H1 (cell line): Measurements from ENCODE around the gene DEXI. TPM values are rescaled to one million over a fixed set of nuclear protein-coding genes. Genes with fewer than 3 reads are reported as not detected.

Experiments used
- CTCF ChIA-PET: fragments of 300-600 bp; sonication (Branson Sonifier 250); formaldehyde crosslinking; loops from one replicate; lab custom pipeline; 2021; ENCODE audit not compliant: partially characterized antibody; lab: Charles Lee
- POLR2A ChIA-PET: fragments of 300-600 bp; sonication (Branson Sonifier 250); formaldehyde crosslinking; loops from one replicate; lab custom pipeline; 2021; ENCODE audit warnings: inconsistent platforms; ENCODE audit not compliant: partially characterized antibody; lab: Charles Lee
- DNase-seq, 2 experiments: peaks; one replicate each; pipeline versions ENCODE4 v3.0.0 to v3.0.0-alpha.2; 2010 to 2022; ENCODE audit warnings: low spot score in 2 of 2, low read depth in 1 of 2, mixed read lengths in 1 of 2
- FAIRE-seq: peaks from 2 replicates; lab custom pipeline; 2011; peaks lifted over from hg19 to GRCh38; lab: Jason Lieb, UNC
- H2AFZ ChIP-seq: 2 replicates; pipeline ENCODE4 v1.8.1; 2012; ENCODE audit warnings: low read length, inconsistent platforms
- H2AK5ac ChIP-seq: 2 replicates; pipeline ENCODE4 v1.6.1; 2013; ENCODE audit warnings: low read depth, low read length
- H2BK120ac ChIP-seq: replicated peaks from 2 replicates; pipeline ENCODE3; 2013; ENCODE audit warnings: low read depth, low read length, inconsistent platforms
- H2BK12ac ChIP-seq: 2 replicates; pipeline ENCODE4 v1.6.1; 2013; ENCODE audit warnings: low read depth, low read length
- H2BK15ac ChIP-seq: 2 replicates; pipeline ENCODE4 v1.6.1; 2013; ENCODE audit warnings: low read length
- H2BK20ac ChIP-seq: 2 replicates; pipeline ENCODE4 v1.6.1; 2013; ENCODE audit warnings: low read length
- H2BK5ac ChIP-seq: 2 replicates; pipeline ENCODE4 v1.6.1; 2013; ENCODE audit warnings: low read depth, low read length
- H3K14ac ChIP-seq: 2 replicates; pipeline ENCODE4 v1.6.1; 2013; ENCODE audit warnings: inconsistent platforms; ENCODE audit not compliant: insufficient read length
- H3K18ac ChIP-seq: 2 replicates; pipeline ENCODE4 v1.6.1; 2013; ENCODE audit warnings: low read length; ENCODE audit errors: extremely low read depth
- H3K23ac ChIP-seq: 2 replicates; pipeline ENCODE4 v1.6.1; 2013; ENCODE audit warnings: inconsistent platforms; ENCODE audit not compliant: insufficient read length
- H3K23me2 ChIP-seq: 2 replicates; pipeline ENCODE4 v1.6.1; 2013; ENCODE audit warnings: low read depth, low read length
- H3K27ac ChIP-seq: 2 replicates; pipeline ENCODE4 v1.6.1; 2011; ENCODE audit warnings: low read depth, low read length, inconsistent platforms
- H3K27me3 ChIP-seq, 4 experiments: replicated peaks in 1 of 4; 1 replicate in 1 of 4; 2 replicates in 3 of 4; pipeline versions ENCODE4 v1.6.1 to v1.8.1; 2011 to 2013; ENCODE audit warnings: low read length in 3 of 4, mild to moderate bottlenecking in 3 of 4, inconsistent platforms in 2 of 4, mixed read lengths in 2 of 4, moderate library complexity in 1 of 4; ENCODE audit not compliant: control insufficient read depth in 3 of 4, insufficient read depth in 3 of 4; ENCODE audit errors: extremely low read depth in 1 of 4
- H3K36me3 ChIP-seq, 4 experiments: 2 replicates each; pipeline versions ENCODE4 v1.6.1 to v1.8.1; 2011 to 2013; ENCODE audit warnings: mild to moderate bottlenecking in 4 of 4, low read length in 3 of 4, moderate library complexity in 2 of 4, control low read depth in 1 of 4, inconsistent platforms in 1 of 4; ENCODE audit not compliant: insufficient read depth in 4 of 4, control insufficient read depth in 2 of 4
- H3K4ac ChIP-seq: replicated peaks from 2 replicates; pipeline ENCODE3; 2013; ENCODE audit warnings: low read length, low read depth, mixed read lengths, inconsistent platforms; ENCODE audit not compliant: insufficient read length
- H3K4me1 ChIP-seq, 4 experiments: replicated peaks in 1 of 4; 1 replicate in 1 of 4; 2 replicates in 3 of 4; pipeline versions ENCODE4 v1.6.1 to v1.8.1; 2011 to 2013; ENCODE audit warnings: low read length in 3 of 4, inconsistent platforms in 2 of 4, mixed read lengths in 1 of 4; ENCODE audit not compliant: insufficient read depth in 4 of 4, control insufficient read depth in 3 of 4
- H3K4me2 ChIP-seq, 2 experiments: 2 replicates each; pipeline versions ENCODE4 v1.6.1 to v1.8.1; 2011 to 2013; ENCODE audit warnings: low read depth in 2 of 2, low read length in 2 of 2, control low read depth in 1 of 2, inconsistent platforms in 1 of 2, mild to moderate bottlenecking in 1 of 2; ENCODE audit not compliant: insufficient read depth in 1 of 2
- H3K4me3 ChIP-seq, 4 experiments: fragments of 200-600, 300-600 bp in 1 of 4; sonication (generic), shearing (Covaris generic), sonication (Bioruptor Twin) in 1 of 4; 2 replicates each; pipeline versions ENCODE4 v1.5.1 to v1.8.1; 2011 to 2016; ENCODE audit warnings: low read length in 4 of 4, low read depth in 3 of 4, control low read depth in 2 of 4, inconsistent platforms in 2 of 4, mild to moderate bottlenecking in 2 of 4, mixed read lengths in 1 of 4, moderate library complexity in 1 of 4; ENCODE audit not compliant: insufficient read depth in 2 of 4; ENCODE audit errors: extremely low read depth in 1 of 4
- H3K56ac ChIP-seq: replicated peaks from 2 replicates; pipeline ENCODE3; 2013; ENCODE audit warnings: low read depth, mild to moderate bottlenecking, mixed read lengths, low read length, inconsistent platforms; ENCODE audit not compliant: insufficient read length
- H3K79me1 ChIP-seq: 2 replicates; pipeline ENCODE4 v1.6.1; 2013; ENCODE audit warnings: low read depth, low read length, control low read depth
- H3K79me2 ChIP-seq, 2 experiments: 2 replicates each; pipeline versions ENCODE4 v1.6.1 to v1.8.1; 2012 to 2013; ENCODE audit warnings: low read length in 2 of 2, mild to moderate bottlenecking in 2 of 2, inconsistent platforms in 1 of 2; ENCODE audit not compliant: insufficient read depth in 2 of 2, control insufficient read depth in 1 of 2
- H3K9ac ChIP-seq, 4 experiments: replicated peaks in 1 of 4; 1 replicate in 1 of 4; 2 replicates in 3 of 4; pipeline versions ENCODE4 v1.6.1 to v1.8.1; 2011 to 2013; ENCODE audit warnings: low read depth in 3 of 4, low read length in 3 of 4, control low read depth in 2 of 4, mild to moderate bottlenecking in 2 of 4, moderate library complexity in 2 of 4, inconsistent platforms in 1 of 4; ENCODE audit errors: extremely low read depth in 1 of 4
- H3K9me3 ChIP-seq, 2 experiments: 2 replicates each; pipeline versions ENCODE4 v1.6.1 to v1.8.1; 2012 to 2013; ENCODE audit warnings: mild to moderate bottlenecking in 2 of 2, moderate library complexity in 2 of 2, control low read depth in 1 of 2, inconsistent platforms in 1 of 2, low read depth in 1 of 2, low read length in 1 of 2, mixed read lengths in 1 of 2; ENCODE audit not compliant: insufficient read depth in 2 of 2
- H4K20me1 ChIP-seq, 2 experiments: replicated peaks in 1 of 2; 2 replicates each; pipeline versions ENCODE3 to v1.8.1; 2011 to 2013; ENCODE audit warnings: inconsistent platforms in 2 of 2, low read length in 2 of 2, mild to moderate bottlenecking in 1 of 2; ENCODE audit not compliant: insufficient read depth in 2 of 2, control insufficient read depth in 1 of 2
- H4K5ac ChIP-seq: 2 replicates; pipeline ENCODE4 v1.6.1; 2013; ENCODE audit warnings: low read length, low read depth, mixed read lengths, inconsistent platforms; ENCODE audit not compliant: insufficient read length
- H4K8ac ChIP-seq: 2 replicates; pipeline ENCODE4 v1.8.0; 2013; ENCODE audit warnings: mild to moderate bottlenecking, moderate library complexity, low read length, inconsistent platforms; ENCODE audit not compliant: insufficient read depth; ENCODE audit errors: extremely low read depth
- H4K91ac ChIP-seq: replicated peaks from 2 replicates; pipeline ENCODE3; 2013; ENCODE audit warnings: low read length, mixed read lengths, inconsistent platforms; ENCODE audit not compliant: insufficient read length
- BCL11A ChIP-seq, 2 experiments: IDR thresholded peaks; one replicate each; pipeline ENCODE4 v1.6.1; 2011; ENCODE audit warnings: low read depth in 2 of 2, low read length in 2 of 2, mild to moderate bottlenecking in 2 of 2
- CHD2 ChIP-seq: IDR thresholded peaks from 2 replicates; pipeline ENCODE4 v1.6.1; 2012; ENCODE audit warnings: low read length, improper control_type of control experiment
- E2F6 ChIP-seq: IDR thresholded peaks from 2 replicates; pipeline ENCODE4 v1.6.1; 2012; ENCODE audit warnings: inconsistent platforms
- HDAC6 ChIP-seq: IDR thresholded peaks from one replicate; pipeline ENCODE4 v1.7.1; 2012; ENCODE audit warnings: low read depth, mild to moderate bottlenecking, inconsistent platforms, low read length, moderate library complexity
- SRF ChIP-seq: IDR thresholded peaks from 2 replicates; pipeline ENCODE4 v1.6.1; 2011; ENCODE audit warnings: mild to moderate bottlenecking, low read depth, low read length, moderate library complexity
- TBP ChIP-seq: IDR thresholded peaks from 2 replicates; pipeline ENCODE4 v1.6.1; 2011; ENCODE audit warnings: low read depth, low read length, improper control_type of control experiment
- WGBS, 2 experiments: shearing (Covaris generic) in 1 of 2; methylation state at CpG; one replicate each; pipeline versions ENCODE4 v1.1.6 to v1.1.7; 2013 to 2015; ENCODE audit warnings: low lambda C conversion rate in 2 of 2, mixed read lengths in 2 of 2, inconsistent platforms in 1 of 2, low coverage in 1 of 2, missing lambda C conversion rate in 1 of 2; ENCODE audit not compliant: insufficient replicate concordance in 2 of 2, insufficient coverage in 1 of 2, insufficient read length in 1 of 2; ENCODE audit errors: extremely low coverage in 1 of 2, missing lambda C conversion rate in 1 of 2; 5-methylcytosine and 5-hydroxymethylcytosine counted together
- polyA plus RNA-seq, 7 experiments: library from polyadenylated mRNA; depleted of rRNA in 3 of 7; stranded (reverse) in 5 of 7; unstranded in 2 of 7; fragments of >200 nt in 5 of 7; fragments of 200-250 nt in 2 of 7; gene quantifications; 1 replicate in 5 of 7; 2 replicates in 1 of 7; 4 replicates in 1 of 7; pipeline versions ENCODE4 v1.2.1 to v1.2.3, GENCODE V29; 2011 to 2013; ENCODE audit warnings: missing spikeins in 2 of 7, mixed read lengths in 2 of 7
- total RNA-seq: library from RNA; stranded (reverse); fragmentation: NEBNext Ultra II Directional; extraction: Animal tissue kit (Norgen Biotek cat#: 25700); gene quantifications from 2 replicates; pipeline ENCODE4 v1.2.1, GENCODE V29; 2021

Gene DEXI
- total and polyA plus RNA-seq, 2 of the 8 experiments (the other 6 are each of a cell fraction or from before 2014, with no cell fraction given) = 39.5 to 47.3 TPM

GRCh38 chr16:10906482-10906881, 35.8 kb downstream of the DEXI start:
- WGBS, 2 experiments = 92% methylated on average over 16 of the region's 19 CpGs; no CpG with 5 or more reads in 1 of the 2 experiments
- no peak overlapping the region for H2BK120ac ChIP-seq
- TF ChIP-seq BCL11A (IDR thresholded peaks at IDR 0.05; ENCODE audit: low read depth in 2 of 2, low read length in 2 of 2) (no peak), TBP (no peak), HDAC6 (no peak), CHD2 (no peak), E2F6 (no peak), SRF (no peak)

More at GRCh38 chr16:10906482-10906881, 35.8 kb downstream of the DEXI start:
- no peak overlapping the region for H3K14ac ChIP-seq
- no peaks in the 10 kb centered on the region for H3K9me3 ChIP-seq
- H2BK15ac ChIP-seq = no peak overlapping the region
- H2BK12ac ChIP-seq = no peak overlapping the region
- no peak overlapping the region for H3K4ac ChIP-seq
- no peak for FAIRE-seq
- no peaks in the 10 kb centered on the region for H4K20me1 ChIP-seq
- H4K5ac ChIP-seq = no peak overlapping the region
- POLR2A ChIA-PET = interaction anchor here (1.3 kb wide), 1 partner anchor 10 kb away, joined by 7 read pairs; no protein-coding TSS in a partner anchor
- H3K36me3 ChIP-seq = no peaks in the 10 kb centered on the region
- no peak for DNase-seq
- H4K8ac ChIP-seq = no peak overlapping the region
- no peak overlapping the region for H3K4me2 ChIP-seq
- H3K9ac ChIP-seq = no peak overlapping the region
- no peak overlapping the region for H2BK20ac ChIP-seq
- no peak overlapping the region for H2BK5ac ChIP-seq
- no peaks in the 10 kb centered on the region for H3K23me2 ChIP-seq
- no peak overlapping the region for H3K23ac ChIP-seq
- H3K4me1 ChIP-seq = peaks cover 0 to 3% (median 0%) of the 10 kb centered on the region in 4 experiments; a peak in 1 of 7 replicates
- no peak overlapping the region for H3K4me3 ChIP-seq
- no peaks in the 10 kb centered on the region for H3K79me2 ChIP-seq
- H2AFZ ChIP-seq = no peak overlapping the region
- no peak overlapping the region for H3K18ac ChIP-seq
- CTCF ChIA-PET = interaction anchor here (0.9 to 7.1 kb wide), 5 partner anchors 9 to 156 kb away, joined by 3 to 82 read pairs (median 4); no protein-coding TSS in a partner anchor
- H2AK5ac ChIP-seq = no peak overlapping the region
- no peaks in the 10 kb centered on the region for H3K79me1 ChIP-seq
- H3K56ac ChIP-seq = no peak overlapping the region
- H4K91ac ChIP-seq = no peak overlapping the region
- no peaks in the 10 kb centered on the region; a peak in 1 of 7 replicates for H3K27me3 ChIP-seq
- H3K27ac ChIP-seq = no peak overlapping the region
